WTC11 (cell line): ENCODE measurements around the gene PUS7. TPM values are rescaled to one million over a fixed set of nuclear protein-coding genes. Genes with fewer than 3 reads are reported as not detected.

Experiments used
- ATAC-seq: fragments of 200-7000 bp; cut with Tn5 transposase; 2 replicates; pipeline ENCODE4 v1.10.0; 2021; ENCODE audit warnings: mild to moderate bottlenecking, moderate library complexity
- CTCF ChIA-PET: fragments of 300-600 bp; sonication (Branson Sonifier 250); formaldehyde crosslinking; loops from one replicate; lab custom pipeline; 2021; ENCODE audit warnings: antibody characterized with exemption; lab: Charles Lee
- POLR2A ChIA-PET: fragments of 350-600 bp; sonication (Branson Sonifier 250); formaldehyde crosslinking; loops from one replicate; lab custom pipeline; 2021; ENCODE audit warnings: antibody characterized with exemption; lab: Charles Lee
- DNase-seq: peaks from one replicate; pipeline ENCODE4 v3.0.0; 2021; ENCODE audit warnings: low spot score
- H3K27ac Mint-ChIP-seq: 2 replicates; pipeline ENCODE4 v1.8.0; 2021; ENCODE audit warnings: mixed read lengths
- H3K27me3 Mint-ChIP-seq: 2 replicates; pipeline ENCODE4 v1.8.0; 2021; ENCODE audit warnings: low read depth, mild to moderate bottlenecking, moderate library complexity, mixed read lengths
- H3K36me3 Mint-ChIP-seq: 2 replicates; pipeline ENCODE4 v1.8.0; 2021; ENCODE audit warnings: mixed read lengths
- H3K4me1 Mint-ChIP-seq: 2 replicates; pipeline ENCODE4 v1.8.0; 2022; ENCODE audit warnings: mixed read lengths
- H3K4me3 Mint-ChIP-seq: 2 replicates; pipeline ENCODE4 v1.8.0; 2021; ENCODE audit warnings: mild to moderate bottlenecking, moderate library complexity, mixed read lengths
- H3K9me3 Mint-ChIP-seq: 2 replicates; pipeline ENCODE4 v1.8.0; 2021; ENCODE audit warnings: mixed read lengths
- ATF1 ChIP-seq: sonication (generic); formaldehyde crosslinking; IDR thresholded peaks from 2 replicates; pipeline ENCODE4 v1.8.1; 2023; ENCODE audit warnings: mild to moderate bottlenecking, moderate library complexity, missing genetic modification reagents
- NFYB ChIP-seq: sonication (generic); formaldehyde crosslinking; conservative IDR thresholded peaks from 2 replicates; pipeline ENCODE4 v1.8.0; 2022; ENCODE audit warnings: low read depth, missing genetic modification reagents
- NR2C2 ChIP-seq: sonication (generic); formaldehyde crosslinking; IDR thresholded peaks from 2 replicates; pipeline ENCODE4 v1.8.0; 2022; ENCODE audit warnings: mild to moderate bottlenecking, missing genetic modification reagents
- OVOL2 ChIP-seq: fragments of 250-450 bp; sonication (Bioruptor Pico); IDR thresholded peaks from 2 replicates; pipeline ENCODE4 v1.9.0; 2021; ENCODE audit warnings: mild to moderate bottlenecking, borderline replicate concordance
- TEAD4 ChIP-seq: sonication (generic); formaldehyde crosslinking; IDR thresholded peaks from 2 replicates; pipeline ENCODE4 v1.8.0; 2022; ENCODE audit warnings: mild to moderate bottlenecking, missing genetic modification reagents
- ZNF317 ChIP-seq: sonication (generic); formaldehyde crosslinking; IDR thresholded peaks from 2 replicates; pipeline ENCODE4 v1.8.1; 2023; ENCODE audit warnings: low read depth, mild to moderate bottlenecking, moderate library complexity, missing genetic modification reagents, borderline replicate concordance
- ZNF671 ChIP-seq: fragments of 250-450 bp; sonication (Bioruptor Pico); IDR thresholded peaks from 2 replicates; pipeline ENCODE4 v1.8.0; 2021; ENCODE audit warnings: mild to moderate bottlenecking
- total RNA-seq: library from RNA; stranded (reverse); gene quantifications from 3 replicates; pipeline ENCODE4 v1.2.3, GENCODE V29; 2021
- TF ChIP-seq, protein P1 (sequence below): sonication (generic); formaldehyde crosslinking; IDR thresholded peaks from 2 replicates; pipeline ENCODE4 v1.8.1; 2022; ENCODE audit warnings: missing genetic modification reagents, borderline replicate concordance
- TF ChIP-seq, protein P2 (sequence below): sonication (generic); formaldehyde crosslinking; IDR thresholded peaks from 2 replicates; pipeline ENCODE4 v1.8.0; 2023; ENCODE audit warnings: missing genetic modification reagents, mild to moderate bottlenecking, borderline replicate concordance
- TF ChIP-seq, protein P3 (sequence below): fragments of 250-450 bp; sonication (Bioruptor Pico); IDR thresholded peaks from 2 replicates; pipeline ENCODE4 v1.9.0; 2021; ENCODE audit warnings: mild to moderate bottlenecking
- TF ChIP-seq, protein P4 (sequence below): fragments of 200-600 bp; IDR thresholded peaks from 2 replicates; pipeline ENCODE4 v1.8.0; 2022; ENCODE audit warnings: antibody characterized with exemption
- TF ChIP-seq, protein P5 (sequence below): sonication (generic); formaldehyde crosslinking; IDR thresholded peaks from 2 replicates; pipeline ENCODE4 v1.8.1; 2022; ENCODE audit warnings: mild to moderate bottlenecking, moderate library complexity, missing genetic modification reagents
- TF ChIP-seq, protein P6 (sequence below): sonication (generic); formaldehyde crosslinking; IDR thresholded peaks from 2 replicates; pipeline ENCODE4 v1.8.0; 2023; ENCODE audit warnings: mild to moderate bottlenecking, missing genetic modification reagents

The PUS7 gene
- total RNA-seq, 1 experiment from 2014 or later: 47.2 TPM

DNA sequence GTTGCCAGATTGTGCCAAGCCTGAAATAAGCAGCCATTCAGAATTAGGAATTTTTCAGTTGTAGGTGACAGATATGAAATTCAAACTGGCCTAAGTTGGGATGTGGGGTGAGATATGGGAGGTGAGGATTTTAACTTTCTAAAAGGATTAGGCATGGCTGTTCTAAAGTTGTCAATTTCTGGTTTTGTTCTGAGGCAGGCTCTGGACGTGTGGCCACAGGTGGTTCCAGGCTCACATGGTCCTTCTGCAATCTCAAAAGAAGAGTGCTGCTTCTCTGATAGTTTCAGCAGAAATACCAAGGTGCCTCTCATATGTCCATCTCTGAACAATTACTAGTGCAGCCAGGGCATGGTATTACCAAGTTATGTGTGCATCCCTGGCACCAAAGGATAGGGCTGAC lies 37.9 kb upstream of the PUS7 start:
- H3K9me3 Mint-ChIP-seq: no peaks in the 10 kb centered on the region
- H3K4me1 Mint-ChIP-seq: no peaks in the 10 kb centered on the region
- POLR2A ChIA-PET: interaction anchor here (0.6 kb wide), 1 partner anchor 65 kb away, joined by 9 read pairs; no protein-coding TSS in a partner anchor
- TF ChIP-seq, protein P1, sequence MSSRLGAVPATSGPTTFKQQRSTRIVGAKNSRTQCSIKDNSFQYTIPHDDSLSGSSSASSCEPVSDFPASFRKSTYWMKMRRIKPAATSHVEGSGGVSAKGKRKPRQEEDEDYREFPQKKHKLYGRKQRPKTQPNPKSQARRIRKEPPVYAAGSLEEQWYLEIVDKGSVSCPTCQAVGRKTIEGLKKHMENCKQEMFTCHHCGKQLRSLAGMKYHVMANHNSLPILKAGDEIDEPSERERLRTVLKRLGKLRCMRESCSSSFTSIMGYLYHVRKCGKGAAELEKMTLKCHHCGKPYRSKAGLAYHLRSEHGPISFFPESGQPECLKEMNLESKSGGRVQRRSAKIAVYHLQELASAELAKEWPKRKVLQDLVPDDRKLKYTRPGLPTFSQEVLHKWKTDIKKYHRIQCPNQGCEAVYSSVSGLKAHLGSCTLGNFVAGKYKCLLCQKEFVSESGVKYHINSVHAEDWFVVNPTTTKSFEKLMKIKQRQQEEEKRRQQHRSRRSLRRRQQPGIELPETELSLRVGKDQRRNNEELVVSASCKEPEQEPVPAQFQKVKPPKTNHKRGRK (CRISPR knock-in tag): no peak
- TF ChIP-seq NR2C2 (no peak), ZNF317 (no peak), OVOL2 (no peak), TEAD4 (CRISPR knock-in tag) (no peak), ATF1 (no peak), ZNF671 (CRISPR knock-in tag) (no peak), NFYB (CRISPR knock-in tag) (no peak)
- TF ChIP-seq, protein P2, sequence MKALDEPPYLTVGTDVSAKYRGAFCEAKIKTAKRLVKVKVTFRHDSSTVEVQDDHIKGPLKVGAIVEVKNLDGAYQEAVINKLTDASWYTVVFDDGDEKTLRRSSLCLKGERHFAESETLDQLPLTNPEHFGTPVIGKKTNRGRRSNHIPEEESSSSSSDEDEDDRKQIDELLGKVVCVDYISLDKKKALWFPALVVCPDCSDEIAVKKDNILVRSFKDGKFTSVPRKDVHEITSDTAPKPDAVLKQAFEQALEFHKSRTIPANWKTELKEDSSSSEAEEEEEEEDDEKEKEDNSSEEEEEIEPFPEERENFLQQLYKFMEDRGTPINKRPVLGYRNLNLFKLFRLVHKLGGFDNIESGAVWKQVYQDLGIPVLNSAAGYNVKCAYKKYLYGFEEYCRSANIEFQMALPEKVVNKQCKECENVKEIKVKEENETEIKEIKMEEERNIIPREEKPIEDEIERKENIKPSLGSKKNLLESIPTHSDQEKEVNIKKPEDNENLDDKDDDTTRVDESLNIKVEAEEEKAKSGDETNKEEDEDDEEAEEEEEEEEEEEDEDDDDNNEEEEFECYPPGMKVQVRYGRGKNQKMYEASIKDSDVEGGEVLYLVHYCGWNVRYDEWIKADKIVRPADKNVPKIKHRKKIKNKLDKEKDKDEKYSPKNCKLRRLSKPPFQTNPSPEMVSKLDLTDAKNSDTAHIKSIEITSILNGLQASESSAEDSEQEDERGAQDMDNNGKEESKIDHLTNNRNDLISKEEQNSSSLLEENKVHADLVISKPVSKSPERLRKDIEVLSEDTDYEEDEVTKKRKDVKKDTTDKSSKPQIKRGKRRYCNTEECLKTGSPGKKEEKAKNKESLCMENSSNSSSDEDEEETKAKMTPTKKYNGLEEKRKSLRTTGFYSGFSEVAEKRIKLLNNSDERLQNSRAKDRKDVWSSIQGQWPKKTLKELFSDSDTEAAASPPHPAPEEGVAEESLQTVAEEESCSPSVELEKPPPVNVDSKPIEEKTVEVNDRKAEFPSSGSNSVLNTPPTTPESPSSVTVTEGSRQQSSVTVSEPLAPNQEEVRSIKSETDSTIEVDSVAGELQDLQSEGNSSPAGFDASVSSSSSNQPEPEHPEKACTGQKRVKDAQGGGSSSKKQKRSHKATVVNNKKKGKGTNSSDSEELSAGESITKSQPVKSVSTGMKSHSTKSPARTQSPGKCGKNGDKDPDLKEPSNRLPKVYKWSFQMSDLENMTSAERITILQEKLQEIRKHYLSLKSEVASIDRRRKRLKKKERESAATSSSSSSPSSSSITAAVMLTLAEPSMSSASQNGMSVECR: no peak
- TF ChIP-seq, protein P3, sequence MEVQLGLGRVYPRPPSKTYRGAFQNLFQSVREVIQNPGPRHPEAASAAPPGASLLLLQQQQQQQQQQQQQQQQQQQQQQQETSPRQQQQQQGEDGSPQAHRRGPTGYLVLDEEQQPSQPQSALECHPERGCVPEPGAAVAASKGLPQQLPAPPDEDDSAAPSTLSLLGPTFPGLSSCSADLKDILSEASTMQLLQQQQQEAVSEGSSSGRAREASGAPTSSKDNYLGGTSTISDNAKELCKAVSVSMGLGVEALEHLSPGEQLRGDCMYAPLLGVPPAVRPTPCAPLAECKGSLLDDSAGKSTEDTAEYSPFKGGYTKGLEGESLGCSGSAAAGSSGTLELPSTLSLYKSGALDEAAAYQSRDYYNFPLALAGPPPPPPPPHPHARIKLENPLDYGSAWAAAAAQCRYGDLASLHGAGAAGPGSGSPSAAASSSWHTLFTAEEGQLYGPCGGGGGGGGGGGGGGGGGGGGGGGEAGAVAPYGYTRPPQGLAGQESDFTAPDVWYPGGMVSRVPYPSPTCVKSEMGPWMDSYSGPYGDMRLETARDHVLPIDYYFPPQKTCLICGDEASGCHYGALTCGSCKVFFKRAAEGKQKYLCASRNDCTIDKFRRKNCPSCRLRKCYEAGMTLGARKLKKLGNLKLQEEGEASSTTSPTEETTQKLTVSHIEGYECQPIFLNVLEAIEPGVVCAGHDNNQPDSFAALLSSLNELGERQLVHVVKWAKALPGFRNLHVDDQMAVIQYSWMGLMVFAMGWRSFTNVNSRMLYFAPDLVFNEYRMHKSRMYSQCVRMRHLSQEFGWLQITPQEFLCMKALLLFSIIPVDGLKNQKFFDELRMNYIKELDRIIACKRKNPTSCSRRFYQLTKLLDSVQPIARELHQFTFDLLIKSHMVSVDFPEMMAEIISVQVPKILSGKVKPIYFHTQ: no peak
- TF ChIP-seq, protein P4, sequence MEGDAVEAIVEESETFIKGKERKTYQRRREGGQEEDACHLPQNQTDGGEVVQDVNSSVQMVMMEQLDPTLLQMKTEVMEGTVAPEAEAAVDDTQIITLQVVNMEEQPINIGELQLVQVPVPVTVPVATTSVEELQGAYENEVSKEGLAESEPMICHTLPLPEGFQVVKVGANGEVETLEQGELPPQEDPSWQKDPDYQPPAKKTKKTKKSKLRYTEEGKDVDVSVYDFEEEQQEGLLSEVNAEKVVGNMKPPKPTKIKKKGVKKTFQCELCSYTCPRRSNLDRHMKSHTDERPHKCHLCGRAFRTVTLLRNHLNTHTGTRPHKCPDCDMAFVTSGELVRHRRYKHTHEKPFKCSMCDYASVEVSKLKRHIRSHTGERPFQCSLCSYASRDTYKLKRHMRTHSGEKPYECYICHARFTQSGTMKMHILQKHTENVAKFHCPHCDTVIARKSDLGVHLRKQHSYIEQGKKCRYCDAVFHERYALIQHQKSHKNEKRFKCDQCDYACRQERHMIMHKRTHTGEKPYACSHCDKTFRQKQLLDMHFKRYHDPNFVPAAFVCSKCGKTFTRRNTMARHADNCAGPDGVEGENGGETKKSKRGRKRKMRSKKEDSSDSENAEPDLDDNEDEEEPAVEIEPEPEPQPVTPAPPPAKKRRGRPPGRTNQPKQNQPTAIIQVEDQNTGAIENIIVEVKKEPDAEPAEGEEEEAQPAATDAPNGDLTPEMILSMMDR: no peak
- TF ChIP-seq, protein P5, sequence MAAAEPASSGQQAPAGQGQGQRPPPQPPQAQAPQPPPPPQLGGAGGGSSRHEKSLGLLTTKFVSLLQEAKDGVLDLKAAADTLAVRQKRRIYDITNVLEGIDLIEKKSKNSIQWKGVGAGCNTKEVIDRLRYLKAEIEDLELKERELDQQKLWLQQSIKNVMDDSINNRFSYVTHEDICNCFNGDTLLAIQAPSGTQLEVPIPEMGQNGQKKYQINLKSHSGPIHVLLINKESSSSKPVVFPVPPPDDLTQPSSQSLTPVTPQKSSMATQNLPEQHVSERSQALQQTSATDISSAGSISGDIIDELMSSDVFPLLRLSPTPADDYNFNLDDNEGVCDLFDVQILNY (CRISPR knock-in tag): no peak
- TF ChIP-seq, protein P6, sequence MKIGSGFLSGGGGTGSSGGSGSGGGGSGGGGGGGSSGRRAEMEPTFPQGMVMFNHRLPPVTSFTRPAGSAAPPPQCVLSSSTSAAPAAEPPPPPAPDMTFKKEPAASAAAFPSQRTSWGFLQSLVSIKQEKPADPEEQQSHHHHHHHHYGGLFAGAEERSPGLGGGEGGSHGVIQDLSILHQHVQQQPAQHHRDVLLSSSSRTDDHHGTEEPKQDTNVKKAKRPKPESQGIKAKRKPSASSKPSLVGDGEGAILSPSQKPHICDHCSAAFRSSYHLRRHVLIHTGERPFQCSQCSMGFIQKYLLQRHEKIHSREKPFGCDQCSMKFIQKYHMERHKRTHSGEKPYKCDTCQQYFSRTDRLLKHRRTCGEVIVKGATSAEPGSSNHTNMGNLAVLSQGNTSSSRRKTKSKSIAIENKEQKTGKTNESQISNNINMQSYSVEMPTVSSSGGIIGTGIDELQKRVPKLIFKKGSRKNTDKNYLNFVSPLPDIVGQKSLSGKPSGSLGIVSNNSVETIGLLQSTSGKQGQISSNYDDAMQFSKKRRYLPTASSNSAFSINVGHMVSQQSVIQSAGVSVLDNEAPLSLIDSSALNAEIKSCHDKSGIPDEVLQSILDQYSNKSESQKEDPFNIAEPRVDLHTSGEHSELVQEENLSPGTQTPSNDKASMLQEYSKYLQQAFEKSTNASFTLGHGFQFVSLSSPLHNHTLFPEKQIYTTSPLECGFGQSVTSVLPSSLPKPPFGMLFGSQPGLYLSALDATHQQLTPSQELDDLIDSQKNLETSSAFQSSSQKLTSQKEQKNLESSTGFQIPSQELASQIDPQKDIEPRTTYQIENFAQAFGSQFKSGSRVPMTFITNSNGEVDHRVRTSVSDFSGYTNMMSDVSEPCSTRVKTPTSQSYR (CRISPR knock-in tag): no peak
- DNase-seq (no peak), ATAC-seq (no peak)
- H3K27me3 Mint-ChIP-seq: no peaks in the 10 kb centered on the region
- H3K4me3 Mint-ChIP-seq: no peak overlapping the region
- 0 out of 2 replicates have a peak overlapping the region, but pooled peaks have one; percentile 21 for H3K27ac Mint-ChIP-seq
- CTCF ChIA-PET: no interaction called here
- H3K36me3 Mint-ChIP-seq: peaks cover 43% of the 10 kb centered on the region
